HG03175 (cell line): ENCODE results near the gene PPP2R2D.

Experiments
- ATAC-seq: cut with Tn5 transposase; IDR thresholded peaks from one replicate; pipeline ENCODE4 v1.9.1; 2021; ENCODE audit warnings: mild to moderate bottlenecking, moderate library complexity; ENCODE audit not compliant: unreplicated experiment

The PPP2R2D gene

DNA sequence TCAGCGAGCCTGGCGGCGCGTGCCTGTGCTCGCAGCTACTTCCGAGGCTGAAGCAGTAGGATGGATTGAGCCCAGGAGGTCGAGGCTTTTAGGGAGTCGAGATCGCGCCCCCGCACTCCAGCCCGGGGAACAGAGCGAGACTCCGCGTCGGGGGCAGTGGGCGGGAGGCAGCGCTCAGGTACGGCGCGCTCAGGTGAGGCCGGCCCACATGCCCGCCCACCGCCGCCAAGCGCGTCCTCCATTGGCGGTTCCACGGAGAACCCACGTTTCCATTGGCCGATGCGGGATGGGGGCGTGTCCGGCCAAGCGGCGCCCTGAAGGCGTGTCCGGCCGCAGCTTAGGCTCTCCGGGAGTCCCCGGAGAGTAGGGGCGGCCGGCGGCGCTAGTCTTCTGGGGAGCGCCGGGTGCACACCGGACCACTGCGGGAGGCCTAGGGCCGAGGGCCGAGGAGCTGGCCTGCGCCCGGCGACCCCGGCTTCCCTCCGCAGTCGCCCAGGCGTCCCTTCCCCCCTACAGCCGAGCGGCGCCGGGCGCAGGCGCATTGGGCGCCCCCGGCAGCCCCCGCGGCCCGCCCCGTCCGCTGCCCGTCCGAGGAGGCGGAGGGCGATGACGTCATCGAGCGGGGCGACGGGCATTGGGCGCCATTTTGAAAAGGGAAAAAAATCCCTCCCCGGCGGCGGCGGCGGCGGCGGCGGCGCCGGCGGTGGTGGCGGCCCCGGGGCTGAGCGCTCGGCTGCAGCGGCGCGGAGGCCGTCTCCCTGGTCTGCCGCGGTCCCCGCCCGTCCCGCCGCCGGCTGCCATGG, at the start of gene PPP2R2D:
Gene PPP2R2D, plus strand, starts transcription at position 659 of the 803 bp plus-strand sequence. Its CDS starts 141 bp downstream, at position 800.
- peak; percentile 91 for ATAC-seq

GRCh38 chr10:131851346-131851745, 49.5 kb upstream of the PPP2R2D start:
- no peak for ATAC-seq

GRCh38 chr10:131852176-131852822, 48.5 kb upstream of the PPP2R2D start:
- ATAC-seq = no peak

DNA sequence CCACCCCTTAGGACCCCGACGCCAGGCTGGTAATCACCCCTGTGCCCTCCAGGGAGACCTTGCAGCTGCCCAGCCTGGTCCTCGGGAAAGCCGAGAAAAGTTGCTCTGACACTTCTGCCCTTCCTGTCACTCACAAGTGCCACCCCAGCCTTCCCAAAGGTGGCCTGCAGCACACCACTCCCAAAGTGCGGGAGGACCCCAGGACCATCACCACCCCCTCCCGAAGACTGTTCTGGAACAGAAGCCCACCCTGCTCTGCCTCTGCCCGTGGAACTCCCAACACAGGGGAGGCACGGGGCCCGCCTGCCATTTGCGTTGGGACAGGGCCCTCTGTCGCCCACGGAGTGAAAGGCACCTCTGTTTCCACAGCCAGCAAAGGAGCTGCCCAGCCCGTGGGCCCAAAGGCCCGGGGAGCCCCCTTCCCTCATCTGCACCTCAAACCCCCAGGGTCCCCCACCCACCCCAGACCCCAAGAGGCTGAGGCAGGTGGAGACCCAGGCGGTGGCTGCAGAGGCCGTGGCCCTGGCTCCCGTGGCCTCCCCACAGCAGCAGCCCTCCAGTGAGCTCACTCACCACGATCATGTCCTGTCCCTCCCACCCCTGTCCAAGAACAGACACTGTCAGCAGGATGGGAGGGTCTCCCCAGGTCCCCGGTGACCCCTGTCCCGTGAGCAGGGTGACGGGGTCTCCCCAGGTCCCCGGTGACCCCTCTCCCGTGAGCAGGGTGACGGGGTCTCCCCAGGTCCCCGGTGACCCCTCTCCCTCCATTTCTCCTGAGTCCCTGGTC, 47.8 kb upstream of the PPP2R2D start:
- ATAC-seq = no peak

DNA sequence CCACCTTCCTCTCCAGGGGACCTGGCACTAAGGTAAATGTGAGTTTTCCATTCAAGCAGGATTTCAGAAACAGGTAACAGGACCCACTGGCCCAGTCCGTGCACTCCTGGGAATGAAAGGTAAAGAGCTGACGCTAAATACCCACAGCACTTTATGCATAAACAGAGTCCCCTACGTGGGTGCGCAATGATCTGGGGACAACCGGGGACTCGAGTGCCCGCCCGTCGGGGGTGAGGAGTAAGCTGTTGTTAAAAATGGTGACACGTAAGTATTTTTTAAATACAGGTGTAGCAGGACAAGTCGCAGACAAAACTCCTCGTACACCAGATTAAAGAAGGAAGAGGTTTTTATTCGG, 47.2 kb upstream of the PPP2R2D start:
- no peak for ATAC-seq

DNA sequence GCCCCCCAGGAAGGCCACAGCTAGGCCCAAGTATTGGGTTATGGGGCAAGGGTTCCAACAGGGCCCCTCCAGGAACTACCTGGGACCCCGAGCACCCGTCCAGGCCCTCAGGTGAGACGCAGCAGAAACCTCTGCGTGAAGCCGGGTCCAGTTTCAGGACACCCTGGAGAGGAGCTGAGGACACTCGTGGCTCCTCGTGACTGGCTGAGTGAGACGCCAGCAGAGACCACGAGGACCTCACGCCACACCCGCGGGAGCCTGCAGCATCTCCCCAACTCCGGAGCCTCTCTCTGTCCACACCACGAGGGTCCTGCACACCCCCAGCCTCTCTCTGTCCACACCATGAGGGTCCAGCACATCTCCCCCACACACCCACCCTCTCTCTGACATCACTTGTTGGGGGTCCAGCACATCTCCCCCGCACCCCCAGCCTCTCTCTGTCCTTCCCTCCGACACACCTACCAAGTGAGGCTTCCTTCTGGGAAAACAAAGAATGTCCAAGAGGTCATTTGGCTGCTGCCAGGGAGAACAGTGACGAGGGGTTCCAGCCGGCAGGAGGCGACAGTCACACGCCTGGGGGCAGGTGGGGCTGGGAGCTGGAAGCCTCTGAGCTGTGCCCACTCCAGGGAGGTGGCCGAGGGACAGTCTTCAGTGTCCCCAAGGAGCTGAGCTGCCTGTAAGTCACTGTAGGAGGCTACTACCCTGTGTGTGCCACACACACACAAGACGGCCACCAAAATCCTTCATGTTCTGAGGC, 46.1 kb upstream of the PPP2R2D start:
- ATAC-seq = no peak

- no peak for ATAC-seq
Measured at GRCh38 chr10:131855461-131856401, 45.1 kb upstream of the PPP2R2D start.

GRCh38 chr10:131856441-131857094, 44.2 kb upstream of the PPP2R2D start:
- no peak for ATAC-seq

DNA sequence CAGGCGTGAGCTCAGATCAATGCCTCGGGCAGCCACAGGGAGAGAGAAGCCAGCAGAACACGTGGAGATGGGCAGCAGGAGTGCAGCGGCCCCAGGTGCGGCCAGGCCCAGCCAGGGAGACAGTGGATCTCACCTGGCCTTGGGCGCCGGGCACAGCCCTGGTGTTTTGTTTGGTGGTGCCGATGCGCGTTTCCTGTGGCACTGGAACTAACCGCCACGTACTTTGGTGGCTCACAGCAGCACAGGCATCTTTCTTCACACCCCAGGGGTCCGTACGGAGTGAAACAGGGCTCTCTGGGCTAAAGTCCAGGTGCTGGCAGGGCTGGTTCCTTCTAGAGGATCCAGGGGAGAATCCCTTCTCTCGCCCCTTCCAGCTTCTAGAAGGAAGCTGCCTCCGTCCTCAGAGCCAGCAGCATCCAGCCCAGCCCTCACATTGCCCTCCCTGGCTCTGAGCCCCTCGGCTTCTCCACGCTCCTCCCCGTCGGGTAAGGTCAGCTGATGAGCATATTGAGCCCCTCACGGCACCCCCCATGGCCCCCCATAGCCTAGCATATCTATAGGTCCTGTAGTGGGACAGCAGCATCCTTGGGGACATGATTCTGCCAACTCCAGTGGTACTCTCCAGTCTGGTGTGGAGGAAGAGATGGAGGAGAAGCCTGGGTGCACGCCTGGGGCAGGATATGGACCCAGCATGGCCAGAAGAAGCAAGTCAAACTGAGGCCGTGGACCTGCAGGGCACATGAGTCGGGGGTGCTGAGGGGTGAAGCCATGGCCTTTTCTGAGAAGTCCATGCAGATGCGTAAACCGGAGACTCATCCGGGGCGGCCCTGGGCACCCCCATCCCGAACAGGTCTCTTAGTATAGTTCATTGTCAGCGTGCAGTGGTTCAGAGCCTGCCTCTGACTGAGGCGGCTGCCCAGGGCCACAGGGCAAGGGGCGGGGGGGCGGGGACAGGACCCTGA, 43.4 kb upstream of the PPP2R2D start:
- no peak for ATAC-seq

GRCh38 chr10:131858118-131858515, 42.7 kb upstream of the PPP2R2D start:
- ATAC-seq = no peak

- ATAC-seq = no peak
Measured at GRCh38 chr10:131858583-131859340, 42.0 kb upstream of the PPP2R2D start.

DNA sequence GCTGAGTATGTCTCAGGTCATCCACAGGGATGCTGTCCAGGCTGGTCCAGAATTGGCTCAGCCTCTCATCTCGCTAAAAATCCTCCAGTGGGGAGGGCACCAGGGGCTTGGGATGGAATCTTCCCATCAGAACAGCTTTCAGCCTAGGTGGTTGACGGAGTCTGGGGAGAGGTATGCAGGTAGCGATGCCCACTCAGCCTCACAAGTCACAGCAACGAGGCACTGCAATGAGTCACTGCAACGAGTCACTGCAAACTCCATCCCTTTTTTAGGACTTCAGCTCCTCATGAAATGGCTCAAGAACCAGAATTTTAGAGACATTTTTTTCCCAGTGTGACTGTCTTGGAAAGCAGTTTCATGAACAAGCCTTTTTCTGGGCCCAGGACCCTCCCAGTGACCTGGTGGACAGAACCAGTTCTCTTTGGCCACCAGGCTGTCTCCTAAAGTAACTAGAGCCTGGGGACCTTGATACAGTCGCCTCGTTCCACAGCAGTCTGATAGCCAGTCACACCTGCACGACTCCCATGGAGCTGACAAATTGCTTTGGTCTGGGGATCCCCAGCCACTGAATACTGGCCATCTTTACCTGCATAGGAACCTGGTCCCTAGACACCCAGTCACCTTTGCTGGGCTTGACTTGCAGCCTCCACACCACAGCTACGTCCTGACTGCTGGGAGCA, 41.3 kb upstream of the PPP2R2D start:
- ATAC-seq = no peak

- no peak for ATAC-seq
Measured at GRCh38 chr10:131860311-131860710, 40.5 kb upstream of the PPP2R2D start.

GRCh38 chr10:131860806-131861440, 39.9 kb upstream of the PPP2R2D start:
- ATAC-seq = no peak

GRCh38 chr10:131862548-131862947, 38.3 kb upstream of the PPP2R2D start:
- no peak for ATAC-seq

- no peak for ATAC-seq
Measured at GRCh38 chr10:131865223-131865917, 35.4 kb upstream of the PPP2R2D start.
